GM19438 (cell line): ENCODE data around the gene NDUFA12.

Experiments used
- ATAC-seq: cut with Tn5 transposase; IDR thresholded peaks from one replicate; pipeline ENCODE4 v1.9.1; 2021; ENCODE audit warnings: low read depth; ENCODE audit not compliant: unreplicated experiment

Gene NDUFA12

DNA sequence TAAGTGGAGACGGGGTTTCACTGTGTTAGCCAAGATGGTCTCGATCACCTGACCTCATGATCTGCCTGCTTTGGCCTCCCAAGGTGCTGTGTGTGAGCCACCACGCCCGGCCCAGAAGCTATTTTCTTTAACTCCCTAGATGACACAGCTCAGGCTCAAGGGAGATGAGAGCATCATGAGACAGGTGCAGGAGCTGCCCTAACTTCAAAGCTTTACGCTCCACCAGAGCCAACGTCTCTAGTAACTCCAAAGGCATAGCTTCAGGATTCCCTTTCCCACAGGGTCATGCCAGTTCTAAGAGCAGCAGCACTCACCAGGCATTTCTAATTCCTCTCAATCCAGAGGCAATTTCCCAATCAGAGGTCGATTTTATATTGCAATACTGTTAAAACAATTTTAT is 21.0 kb downstream of the NDUFA12 start:
- ATAC-seq = no peak

DNA sequence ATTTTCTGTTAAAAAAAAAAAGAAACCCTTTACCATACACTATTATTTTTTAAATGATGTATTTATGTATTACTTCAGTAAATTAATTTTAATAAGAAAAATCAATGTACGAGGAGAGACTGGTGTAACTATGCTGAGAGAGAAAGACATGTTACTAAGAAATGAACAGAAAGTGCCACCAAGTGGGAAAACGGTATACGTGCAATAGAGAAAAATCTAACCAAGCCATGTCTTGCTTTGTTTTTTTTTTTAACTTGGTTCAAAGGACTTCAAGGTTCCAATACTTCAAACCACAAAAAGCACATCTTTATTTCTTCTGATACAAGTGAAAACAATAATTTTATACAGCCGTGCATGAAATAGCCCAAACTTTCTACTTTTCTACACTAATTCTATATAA is 22.9 kb downstream of the NDUFA12 start:
- no peak for ATAC-seq

DNA sequence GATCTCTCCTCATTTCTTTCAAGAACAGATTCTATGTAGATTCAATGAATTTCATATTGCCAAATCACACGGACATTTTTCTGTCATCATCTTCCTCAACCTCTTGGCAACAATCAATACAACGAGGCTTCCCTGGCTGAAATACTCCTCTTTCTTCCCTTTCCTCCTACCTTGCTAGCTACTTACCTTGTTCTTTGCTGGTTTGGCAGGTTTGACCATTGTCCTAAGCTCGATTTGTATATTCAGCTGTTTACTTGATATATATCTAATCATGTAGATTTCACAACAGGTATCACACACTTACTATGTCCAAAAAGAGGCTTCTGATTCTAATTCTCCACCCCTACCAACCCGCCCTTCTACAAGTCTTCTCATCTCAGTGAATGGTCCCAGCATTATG is 23.6 kb downstream of the NDUFA12 start:
- no peak for ATAC-seq

DNA sequence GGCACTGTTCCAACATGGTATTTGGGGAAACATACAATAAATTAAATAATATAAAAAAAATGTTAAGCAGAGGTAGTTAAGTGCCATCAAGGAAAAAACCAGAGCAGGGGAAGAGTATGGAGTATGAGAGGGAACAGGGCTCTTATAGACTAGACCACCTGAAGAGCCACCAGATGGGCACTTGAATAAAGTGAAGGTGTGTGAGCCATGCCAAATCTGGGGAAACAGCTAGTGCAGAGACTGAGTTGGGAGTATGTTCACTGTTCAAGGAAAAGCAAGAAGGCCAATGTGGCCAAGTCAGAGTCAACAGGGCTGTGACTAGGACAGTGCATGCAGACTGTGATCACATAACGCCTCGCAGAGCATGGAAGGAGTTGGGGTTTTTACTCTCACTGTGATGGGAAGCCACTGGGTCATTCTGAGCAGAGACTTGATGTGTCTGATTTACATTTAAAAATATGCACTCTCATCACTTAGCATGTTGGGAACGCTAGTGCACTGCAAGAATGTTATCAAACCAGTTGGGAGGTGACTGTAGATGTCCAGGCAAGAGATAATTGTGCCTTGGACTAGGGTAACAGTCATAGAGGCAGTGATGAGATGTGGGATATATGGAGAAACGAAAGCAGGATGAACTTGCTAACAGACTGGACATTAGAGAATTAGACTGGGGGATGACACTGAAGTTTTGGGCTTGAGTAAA is 25.6 kb downstream of the NDUFA12 start:
- ATAC-seq = no peak

DNA sequence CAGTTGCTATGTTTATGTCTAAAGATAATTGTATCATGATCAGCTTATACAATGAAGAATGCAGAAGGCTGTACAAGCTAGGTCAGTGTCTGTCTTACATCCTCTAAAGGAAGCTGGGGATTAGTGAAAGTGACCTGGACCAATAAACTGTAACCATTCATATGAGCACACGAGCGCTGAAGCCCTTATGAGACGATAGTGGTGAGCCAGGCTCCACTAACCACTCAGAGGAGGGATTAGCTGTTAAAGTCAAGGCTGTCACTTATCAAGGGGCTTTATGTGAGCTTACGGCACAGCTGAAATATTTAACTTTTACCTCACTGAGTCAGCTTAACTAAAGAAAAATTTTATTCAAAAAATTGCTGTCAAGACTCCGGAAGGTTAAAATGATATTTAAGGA is 30.3 kb downstream of the NDUFA12 start:
- no peak for ATAC-seq

DNA sequence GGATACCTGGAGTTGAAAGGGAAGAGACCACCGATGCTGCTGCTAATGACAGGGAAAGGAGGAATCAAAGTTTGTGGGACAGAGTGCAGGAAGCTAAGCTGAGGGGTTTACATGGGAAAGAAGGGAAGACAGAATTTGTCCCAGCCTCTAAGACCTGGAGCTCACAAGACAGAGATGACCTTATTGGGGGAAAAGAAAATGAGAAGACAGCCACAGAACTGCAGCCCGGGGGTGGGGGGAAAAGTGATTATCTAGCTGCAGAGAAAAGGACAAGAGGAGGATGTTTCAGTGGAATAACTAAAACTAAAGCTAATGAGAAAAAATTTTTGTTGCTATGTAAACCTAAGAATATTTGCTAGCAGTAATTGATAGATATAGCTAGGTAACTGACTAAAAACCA is 30.7 kb downstream of the NDUFA12 start:
- no peak for ATAC-seq

DNA sequence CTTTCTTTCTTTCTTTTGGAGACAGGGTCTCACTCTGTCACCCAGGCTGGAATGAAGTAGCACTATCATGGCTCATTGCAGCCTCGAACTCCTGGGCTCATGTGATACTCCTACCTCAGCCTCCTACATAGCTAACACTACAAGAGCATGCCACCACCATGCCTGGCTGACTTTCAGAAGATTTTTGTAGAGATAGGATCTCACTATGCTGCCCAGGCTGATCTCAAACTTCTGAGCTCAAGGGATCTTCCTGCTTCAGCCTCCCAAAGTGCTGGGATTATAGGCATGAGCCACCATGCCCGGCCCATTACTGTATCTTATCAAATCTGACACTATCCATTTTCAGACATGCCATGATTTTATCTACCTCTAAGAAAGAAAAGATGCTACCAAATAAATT is 31.6 kb downstream of the NDUFA12 start:
- no peak for ATAC-seq

DNA sequence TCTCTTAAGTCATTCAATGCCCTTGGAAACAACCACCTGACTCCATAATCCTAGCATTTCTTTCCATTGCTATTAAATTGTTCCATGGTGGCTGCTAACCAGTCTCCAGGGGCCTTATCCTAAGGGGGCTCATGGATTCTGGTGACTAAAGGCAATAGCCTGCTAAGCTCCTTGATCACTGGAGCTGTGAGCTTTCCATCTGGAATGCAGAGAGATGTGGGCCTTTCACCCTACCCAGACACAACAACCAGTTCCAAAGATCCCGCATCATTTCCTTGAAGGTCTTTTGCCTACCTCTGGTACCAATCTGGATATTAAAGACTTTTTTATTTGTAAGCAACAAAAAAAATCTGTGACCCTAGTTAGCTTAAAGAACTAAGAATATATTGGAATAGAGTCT is 32.9 kb downstream of the NDUFA12 start:
- no peak for ATAC-seq

DNA sequence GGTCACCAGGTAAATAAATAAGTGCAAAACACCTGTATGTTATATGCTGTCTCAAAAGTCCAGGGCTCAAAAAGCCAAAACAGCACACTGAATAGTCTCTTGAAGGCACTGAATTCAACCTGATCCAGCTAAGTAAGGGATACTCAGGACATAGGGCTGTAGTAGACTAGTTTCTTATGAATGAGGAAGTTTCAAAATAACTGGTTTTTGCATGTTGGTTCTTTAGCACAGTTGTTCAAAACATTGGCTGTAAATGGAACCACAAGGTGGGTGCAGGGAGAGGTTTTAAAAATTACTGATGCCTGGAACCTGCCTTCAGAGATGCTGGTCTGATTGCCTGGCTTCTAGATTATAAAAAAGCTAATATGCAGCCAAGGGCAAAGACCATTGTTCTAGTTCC is 34.1 kb downstream of the NDUFA12 start:
- ATAC-seq = no peak

DNA sequence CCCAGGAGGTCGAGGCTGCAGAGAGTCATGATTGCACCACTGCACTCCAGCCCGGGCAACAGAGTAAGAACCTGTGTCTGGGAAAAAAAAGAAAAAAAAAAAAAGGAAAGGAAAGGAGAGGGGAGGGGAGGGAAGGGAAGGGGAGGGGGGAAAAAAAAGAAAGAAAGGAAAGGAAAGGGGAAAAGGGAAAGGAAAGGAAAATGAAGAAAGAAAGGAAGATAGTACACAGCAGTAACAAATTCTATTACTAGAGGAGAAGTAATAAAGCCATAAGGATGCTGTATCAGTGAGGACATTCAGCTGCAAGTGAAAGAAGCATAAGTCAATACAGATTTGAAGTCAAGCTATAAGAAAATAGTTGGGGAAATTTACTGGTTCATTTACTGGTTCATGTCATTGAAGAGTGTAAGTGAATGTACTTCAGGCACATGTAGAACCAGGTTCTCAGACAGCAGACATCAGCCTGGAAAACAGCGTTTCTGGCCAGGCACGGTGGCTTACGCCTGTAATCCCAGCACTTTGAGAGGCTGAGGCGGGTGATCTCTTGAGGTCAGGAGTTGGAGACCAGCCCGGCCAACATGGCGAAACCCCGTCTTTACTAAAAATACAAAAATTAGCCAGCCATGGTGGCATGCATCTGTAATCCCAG is 37.4 kb downstream of the NDUFA12 start:
- no peak for ATAC-seq

DNA sequence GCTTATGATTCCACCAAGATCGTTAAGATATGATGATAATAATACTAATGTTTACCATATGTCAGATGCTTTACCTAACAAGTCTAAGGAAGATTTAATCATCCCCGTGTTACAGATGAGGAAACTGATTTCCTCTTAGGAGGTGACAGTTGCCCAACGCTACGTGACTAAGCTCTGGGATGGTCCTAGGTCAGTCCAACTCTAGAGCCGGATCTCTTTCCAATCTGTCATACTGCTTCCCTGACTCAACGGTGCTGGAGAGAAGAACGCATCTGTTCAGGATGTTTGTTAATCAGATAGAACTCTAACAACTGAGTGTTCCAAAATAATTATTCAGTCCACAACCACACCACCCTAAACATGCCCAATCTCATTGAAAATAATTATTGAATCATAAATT is 39.8 kb downstream of the NDUFA12 start:
- ATAC-seq = no peak

DNA sequence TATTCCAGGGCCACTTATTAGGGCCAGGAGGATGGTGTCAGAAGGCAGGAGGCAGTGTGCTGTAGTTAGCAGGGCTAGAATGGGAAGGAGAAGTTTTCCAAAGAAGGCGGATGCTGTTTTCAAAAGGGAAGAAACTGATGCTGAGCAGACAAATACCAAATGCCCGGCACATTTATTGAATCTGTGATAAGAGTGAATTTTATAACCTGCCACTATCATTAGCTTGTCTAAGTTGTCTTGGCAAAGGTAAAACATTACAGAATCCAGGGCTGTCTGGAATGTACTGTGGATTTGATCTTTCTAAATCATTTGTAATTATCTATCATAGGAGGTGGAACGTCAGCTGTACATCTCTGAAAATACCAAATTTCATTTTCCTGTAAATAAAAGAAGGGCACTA is 40.8 kb downstream of the NDUFA12 start:
- ATAC-seq = no peak

DNA sequence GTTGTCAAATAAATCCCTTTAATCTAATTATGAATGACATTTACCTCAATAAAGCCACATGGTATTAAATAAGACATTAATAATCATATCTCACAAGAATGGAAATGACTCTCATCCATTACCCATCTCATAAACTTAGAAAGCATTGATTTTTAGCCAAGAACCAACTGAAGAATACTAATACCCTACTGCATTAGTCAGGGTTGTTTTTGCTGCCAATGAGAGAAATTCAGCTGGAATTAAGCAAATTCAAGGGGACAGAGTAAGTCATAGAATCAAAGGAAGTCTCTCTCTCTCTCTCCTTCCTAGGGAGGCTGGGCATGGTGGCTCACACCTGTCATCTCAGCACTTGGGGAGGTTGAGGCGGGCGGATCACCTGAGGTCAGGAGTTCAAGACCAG is 41.6 kb downstream of the NDUFA12 start:
- no peak for ATAC-seq

DNA sequence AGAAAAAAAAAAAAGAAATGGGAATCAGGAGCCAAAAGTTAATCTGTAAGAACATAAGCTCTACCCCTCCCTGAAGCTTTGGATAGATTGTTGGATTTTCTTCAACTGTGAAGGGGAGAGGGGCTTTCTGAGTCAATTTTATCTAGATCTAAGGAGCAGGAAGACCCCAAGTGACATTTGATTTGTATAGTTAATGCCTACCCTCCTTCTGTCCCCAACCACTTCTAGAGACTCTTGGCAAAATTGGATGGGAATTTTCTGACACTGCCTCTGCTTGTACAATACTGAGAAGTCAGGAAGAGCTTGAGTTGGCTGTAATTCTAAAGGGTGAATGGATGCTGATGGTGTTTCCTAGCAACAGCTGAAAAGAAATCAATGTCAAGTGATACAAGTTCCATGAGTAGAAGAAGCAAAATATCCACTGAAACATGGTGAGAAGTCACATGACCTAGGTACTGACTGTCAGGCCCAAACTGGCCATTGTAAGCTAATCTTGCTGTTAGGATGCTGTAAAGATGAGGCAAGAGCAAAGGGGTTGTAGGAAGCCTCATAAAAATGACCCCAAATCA is 42.2 kb downstream of the NDUFA12 start:
- ATAC-seq = no peak

DNA sequence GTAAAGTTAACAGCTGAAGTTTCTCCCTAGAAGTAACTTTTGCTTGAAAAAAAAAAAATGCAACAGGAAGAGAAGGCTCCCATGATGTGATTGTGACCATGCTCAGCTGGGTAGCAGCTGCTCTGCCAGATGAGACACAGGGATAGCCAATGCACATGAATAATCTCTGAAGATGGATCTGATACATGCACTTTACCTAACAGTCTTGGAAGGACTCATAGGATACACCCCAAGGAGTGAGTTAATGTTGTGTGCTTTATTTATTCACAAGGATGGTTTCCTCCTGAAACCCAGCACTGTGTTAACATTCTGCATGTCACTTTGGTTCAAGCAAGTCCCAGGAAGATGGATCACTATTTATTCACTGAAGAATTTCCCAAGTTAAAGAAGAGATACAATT is 46.5 kb downstream of the NDUFA12 start:
- no peak for ATAC-seq

DNA sequence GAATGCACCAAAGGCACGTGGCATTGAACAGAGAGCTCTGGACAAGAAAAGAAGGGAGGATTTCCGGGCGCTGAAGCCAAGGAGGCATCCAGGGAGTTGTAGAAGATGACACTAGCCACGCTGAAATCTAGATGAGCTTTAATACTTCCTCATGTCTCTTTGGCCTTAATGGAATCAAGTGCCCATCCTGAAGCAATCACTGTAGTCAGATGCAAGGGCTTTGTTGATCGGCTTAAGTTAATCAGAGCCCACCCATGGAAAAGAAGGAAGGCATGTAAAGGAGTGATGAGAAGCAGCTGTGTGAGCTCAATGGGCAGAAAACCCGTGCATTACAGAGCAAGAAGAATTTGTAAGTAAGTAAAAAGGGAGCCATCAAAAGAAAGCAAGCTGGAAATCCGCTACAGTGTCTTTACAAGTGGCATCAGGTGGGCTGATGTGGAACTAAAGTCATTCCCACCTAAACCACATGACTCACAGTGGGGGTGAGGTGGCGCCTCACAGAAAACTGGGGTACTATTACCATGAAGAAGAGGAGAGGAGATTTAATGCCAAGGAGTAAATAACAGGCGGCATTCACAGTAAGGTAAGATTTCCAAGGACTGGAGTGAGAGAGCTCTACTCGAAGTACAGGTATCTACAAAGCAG is 48.4 kb downstream of the NDUFA12 start:
- ATAC-seq = no peak

DNA sequence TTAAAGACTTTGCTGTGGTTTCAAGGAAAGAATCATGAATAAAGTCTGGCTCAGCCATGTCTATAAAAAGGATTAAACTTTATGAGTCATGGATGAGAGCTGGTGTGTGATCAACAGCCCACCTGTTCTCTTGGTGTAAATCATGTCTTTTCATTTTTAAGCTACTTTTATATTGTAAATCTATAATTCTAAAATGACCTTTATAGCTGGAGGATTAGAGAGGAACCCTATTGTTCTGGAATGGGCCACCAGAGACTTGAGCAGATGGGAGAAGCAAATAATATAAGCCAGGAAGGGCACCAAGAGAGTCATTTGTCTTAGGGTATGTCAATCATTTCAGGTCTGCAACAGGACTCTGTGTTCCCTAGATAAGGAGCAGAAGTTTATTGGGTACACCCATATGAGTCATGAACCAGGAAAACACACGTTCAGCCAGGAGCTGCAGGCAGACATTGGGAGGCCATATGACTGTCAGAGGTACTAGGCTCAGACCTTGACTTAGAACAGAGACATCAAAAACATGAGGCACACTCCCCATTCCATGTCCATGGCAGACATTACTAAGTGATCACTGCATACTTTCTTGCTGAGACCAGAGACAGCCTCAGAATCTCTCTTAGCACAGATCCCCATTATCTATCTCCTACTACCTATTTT is 49.3 kb downstream of the NDUFA12 start:
- ATAC-seq = no peak

DNA sequence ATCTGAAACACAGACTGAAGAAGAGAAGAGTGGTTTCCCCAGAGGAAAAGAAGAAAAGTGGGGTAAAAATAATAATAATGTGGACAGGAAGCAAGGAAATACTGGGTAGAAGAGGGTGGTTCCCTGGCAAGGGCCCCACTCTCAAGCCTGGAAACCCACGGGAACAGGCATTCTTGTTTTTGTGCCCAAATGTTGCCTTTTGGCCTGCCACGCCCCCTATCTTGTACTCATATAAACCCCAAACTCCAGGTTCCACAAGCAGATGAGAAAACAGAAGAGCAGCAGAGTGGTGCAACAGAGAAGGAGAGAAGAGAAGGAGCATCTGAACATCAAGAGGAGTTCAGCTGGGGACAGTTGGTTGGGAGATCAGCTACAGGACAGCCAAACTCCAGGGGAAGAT is 51.2 kb downstream of the NDUFA12 start:
- no peak for ATAC-seq

DNA sequence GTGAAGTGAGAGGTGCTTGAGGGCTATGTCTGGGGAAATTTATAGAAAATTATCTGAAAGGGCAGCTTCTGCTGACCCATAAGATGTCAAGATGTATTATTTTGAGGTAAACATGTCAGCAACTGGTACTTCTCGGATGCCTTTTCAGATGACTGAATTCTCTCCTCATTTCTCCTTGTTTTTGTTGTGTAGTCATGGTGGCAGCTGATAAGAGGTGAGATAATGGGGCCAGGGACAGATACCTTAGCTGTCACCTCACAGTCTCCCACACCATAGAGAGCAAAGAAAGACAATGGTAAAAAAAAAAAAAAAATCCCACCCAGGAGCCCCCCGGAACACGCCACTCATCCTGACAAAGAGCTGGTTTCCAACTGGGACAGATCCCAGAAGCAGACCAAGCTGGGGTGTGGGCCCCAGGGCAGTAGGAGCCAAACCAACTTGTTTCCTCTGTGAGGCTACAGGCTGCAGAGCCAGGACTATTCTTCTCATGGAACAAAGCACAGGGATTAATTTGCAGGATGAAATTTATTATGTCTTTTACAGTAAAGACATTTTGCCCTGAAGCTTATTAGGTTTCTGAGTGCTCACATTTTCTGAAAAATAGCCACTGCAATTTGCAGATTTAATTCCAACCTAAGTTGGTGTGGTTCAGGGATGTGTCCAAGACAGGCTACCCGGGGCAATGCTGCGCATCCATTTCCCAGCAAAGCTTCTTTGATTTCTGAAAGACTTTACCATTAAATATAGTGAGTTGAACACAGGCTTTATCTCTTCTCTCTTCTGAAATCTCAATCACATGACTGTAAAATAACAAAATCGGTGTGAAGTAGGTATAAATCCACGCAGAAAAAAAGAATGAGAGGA is 52.2 kb downstream of the NDUFA12 start:
- ATAC-seq = no peak

DNA sequence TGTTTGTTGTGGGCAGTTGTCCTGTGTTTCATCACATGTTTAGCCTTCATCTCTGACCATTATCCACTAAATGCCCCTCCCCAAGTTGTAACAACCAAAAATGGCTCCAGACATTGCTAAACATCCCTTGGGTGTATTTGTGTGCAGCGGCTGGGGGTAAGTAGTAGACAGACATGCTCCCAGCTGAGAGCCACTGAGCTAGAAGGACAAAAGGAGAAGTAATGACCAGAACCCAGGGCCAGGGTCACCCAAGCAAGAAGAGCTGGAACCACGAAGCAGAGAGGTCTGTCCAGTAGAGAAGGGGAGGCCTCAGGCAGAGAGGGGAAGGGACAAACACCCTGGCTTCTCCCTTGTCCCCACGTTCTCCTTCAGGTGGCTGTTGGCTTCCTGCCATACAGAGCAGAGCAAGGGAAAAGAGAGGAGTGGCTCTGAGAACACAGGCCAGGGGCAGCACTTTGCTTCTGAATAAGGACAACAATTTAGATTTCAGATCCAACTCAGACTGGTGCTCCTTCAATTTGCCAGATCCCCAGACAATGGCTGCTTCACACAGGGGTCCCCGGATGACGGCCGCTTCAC is 55.2 kb downstream of the NDUFA12 start:
- ATAC-seq = no peak
